ENCODE data around the gene MREG.
"Not testable (repeated sequence)": the region's sequence is repeated elsewhere in the genome, so short reads cannot be mapped to it uniquely, and the experiment has no call there.

The MREG gene

DNA sequence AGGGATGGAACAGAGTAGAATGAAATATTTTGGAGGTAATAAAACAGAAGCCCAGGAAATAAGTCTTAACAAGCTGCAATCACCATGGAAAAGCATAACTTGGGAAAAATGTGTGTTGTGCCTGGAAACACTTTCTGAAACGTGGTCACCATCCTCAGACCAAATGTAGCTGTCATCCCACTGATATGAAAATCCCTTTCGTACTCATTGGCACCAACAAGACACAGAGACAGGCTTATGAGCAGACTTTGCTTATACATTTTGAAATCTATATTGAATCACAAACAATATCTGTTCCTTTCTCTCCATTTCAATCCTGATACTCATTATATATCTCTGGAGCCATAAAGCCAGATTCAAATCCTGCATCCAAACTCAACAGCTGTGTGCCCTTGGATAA lies 28.7 kb downstream of the MREG start:
- no peak for DNase-seq

DNA sequence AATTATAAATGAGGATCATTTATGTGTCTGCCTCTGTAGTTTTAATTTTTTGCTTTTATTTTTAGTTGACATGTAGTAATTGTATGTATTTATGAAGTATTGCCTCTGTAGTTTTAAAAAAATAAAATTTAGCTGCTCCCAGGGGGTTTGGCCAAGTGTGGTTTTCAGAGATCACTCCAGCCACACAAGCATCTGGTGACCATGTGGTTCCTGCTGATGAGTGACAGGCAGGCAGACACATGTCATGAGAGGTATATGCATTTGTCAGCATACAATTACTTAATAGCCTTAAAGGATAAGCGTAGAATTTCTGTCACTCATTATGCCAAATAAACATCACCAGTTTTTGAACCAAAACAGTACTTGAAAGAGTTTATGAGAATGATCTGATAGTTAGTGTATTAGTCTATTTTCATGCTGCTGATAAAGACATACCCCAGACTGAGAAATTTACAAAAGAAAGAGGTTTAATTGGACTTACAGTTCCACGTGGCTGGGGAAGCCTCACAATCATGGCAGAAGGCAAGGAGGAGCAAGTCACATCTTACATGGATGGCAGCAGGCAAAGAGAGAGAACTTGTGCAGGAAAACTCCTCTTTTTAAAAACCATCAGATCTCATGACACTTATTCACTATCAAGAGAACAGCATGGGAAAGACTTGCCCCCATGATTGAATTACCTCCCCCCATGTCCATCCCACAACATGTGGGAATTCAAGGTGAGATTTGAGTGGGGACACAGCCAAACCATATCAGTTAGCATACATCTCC lies 29.6 kb downstream of the MREG start:
- DNase-seq: no peak

GRCh38 chr2:215982465-215982875 lies 30.9 kb downstream of the MREG start:
- DNase-seq: no peak

DNA sequence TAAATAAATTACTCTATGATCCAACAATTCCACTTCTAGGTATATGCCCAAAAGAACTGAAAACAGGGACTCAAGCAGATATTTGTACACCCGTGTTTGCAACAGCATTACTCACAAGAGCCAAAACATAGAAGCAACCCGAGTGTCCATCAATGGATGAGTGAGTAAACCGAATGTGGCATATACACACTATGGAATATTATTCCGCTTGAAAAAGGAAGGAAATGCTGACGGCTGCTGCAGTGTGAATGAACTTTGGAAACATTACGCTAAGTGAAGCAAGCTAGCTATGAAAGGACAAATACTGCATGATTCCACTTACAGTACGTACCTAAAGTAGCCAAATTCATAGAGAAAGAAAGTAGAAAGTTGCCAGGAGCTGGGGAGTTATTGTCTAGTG lies 32.2 kb downstream of the MREG start:
- no peak for DNase-seq

DNA sequence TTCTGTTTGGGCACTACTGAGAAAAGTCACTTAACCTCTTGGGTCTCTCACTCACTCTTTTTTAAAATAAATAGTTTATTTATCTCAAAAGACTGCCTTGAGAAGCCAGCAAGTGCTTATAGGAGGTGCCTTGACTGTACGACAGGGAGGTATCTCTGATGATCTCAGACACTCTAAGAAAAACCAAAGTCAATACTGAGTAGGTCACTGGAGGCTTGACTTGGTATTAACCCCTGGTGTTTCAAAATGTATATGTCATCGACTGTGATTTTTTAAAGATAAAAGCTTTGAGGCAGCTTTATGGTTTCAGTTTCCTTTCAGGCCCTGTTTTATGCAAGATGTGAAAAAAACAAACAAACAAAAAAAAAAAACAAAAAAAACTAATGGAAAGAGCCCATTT lies 33.7 kb downstream of the MREG start:
- no peak for DNase-seq

- DNase-seq: no peak
Observed at GRCh38 chr2:215974700-215975429, 38.5 kb downstream of the MREG start.

DNA sequence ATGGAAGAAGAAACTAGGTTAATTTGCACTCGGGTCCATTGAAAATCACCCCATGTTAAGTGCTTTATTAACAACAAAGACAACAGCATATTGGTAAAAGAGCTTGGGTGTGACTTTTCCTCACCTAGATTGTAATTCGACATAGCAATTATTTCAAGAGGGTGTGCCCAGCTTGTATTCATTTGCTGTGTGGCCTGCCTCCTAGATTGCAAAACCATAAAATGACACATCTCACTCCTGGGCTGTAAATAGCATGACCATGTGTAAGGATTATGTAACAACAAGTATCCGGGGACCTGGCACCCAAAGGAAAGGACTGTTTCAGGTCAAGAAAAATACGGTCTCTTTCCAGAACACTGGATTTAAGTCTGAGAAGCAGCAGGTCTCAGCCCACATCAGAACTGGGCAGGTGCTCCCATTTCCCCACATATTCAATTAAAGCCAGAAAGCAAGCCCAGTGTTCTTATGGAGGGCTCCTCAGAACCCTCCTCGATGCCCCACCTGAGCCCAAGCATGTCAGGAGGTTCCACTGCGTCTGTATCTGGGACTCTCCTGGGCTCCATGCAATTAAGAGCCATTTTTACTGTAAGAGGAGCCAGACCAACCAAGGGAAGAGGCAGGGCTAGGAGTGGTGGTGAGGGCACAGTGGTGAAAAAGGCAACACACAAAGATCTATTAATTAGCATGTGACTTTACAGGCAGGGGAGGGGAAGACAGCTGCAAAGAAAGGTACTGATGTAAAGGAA lies 39.2 kb downstream of the MREG start:
- no peak for DNase-seq

DNA sequence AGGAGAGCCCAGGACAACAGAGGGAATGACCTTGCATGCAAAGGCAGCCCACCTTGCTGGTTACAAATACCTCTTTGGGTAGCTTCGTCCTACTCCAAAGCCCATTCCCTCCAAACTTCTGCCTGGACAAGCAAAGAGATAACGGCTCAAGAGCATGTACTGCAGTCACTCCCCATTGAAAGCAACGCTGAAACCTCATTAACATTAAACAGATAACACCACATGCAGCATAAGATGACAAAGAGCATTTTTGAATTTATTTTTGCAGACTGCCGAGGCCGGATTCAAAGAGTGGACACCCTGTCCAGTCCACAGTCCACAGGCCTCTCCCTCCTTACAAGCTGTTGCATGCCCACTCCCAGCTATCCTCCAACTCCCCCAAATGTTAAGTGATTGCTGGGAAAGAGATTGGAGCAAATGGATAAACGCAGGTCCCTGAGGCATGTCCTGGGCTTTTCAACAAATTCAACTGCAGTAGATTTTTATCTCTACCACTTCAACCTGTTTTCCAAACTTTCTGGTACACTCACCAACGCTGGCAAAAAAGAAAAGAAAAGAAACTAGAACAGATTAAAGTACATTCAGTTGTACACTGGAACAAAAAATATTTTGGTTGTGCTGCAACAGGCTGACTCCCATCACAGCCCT lies 40.1 kb downstream of the MREG start:
- DNase-seq: no peak

DNA sequence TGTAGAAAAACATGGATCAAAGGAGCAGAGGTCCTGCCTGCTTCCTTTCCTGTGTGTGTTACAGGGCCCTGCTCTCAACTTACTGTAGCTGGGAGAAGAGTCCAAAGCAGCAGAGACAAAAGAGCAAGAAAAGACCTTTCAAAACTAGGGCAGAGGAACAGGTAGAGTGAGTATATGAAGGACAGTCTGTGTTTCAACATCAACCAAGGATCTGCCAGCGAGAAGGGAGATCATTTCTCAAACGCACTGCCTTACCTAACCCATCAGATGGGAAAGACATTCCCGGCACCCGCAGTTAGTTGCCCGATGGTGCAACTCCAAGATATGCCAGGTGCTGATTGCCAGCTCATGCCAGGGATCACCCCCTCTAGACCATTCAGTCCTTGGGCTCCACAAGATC lies 41.7 kb downstream of the MREG start:
- DNase-seq: no peak

- DNase-seq: not testable (repeated sequence)
Observed at GRCh38 chr2:215970894-215971293, 42.5 kb downstream of the MREG start.

- no peak for DNase-seq
Observed at GRCh38 chr2:215970425-215970824, 42.9 kb downstream of the MREG start.

DNA sequence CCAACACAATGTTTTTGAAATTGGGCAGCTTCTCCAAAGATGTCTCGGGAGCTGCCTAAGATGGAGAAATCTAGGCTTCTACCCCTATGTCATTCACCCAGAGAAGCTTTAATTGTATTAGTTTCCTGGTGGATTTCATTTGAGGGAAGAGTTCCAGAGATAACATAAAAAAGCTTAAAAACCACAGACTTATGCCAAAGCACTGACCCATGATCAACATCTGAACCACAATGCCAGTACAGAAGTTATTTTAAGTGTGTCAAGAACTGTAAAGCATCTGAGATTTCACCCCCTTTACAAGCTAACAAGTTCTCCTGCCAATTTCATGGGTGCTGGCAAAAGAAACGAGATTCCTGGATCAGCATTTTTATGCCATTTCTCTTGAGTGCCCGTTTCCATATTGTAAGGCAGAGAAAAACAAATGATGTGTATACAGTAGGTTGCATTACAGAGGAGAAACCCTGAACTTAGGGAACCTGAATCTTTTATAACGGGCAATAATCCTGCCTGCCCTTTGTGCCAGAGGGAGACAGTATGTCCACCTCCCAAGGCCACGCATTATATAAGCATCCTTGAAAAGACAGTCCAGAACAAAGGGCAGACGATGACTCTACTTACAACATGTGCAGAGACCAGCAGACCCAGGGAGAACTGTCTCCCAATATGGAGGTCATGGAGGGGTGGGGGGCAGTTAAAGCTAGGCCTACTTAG lies 44.1 kb downstream of the MREG start:
- no peak for DNase-seq

DNA sequence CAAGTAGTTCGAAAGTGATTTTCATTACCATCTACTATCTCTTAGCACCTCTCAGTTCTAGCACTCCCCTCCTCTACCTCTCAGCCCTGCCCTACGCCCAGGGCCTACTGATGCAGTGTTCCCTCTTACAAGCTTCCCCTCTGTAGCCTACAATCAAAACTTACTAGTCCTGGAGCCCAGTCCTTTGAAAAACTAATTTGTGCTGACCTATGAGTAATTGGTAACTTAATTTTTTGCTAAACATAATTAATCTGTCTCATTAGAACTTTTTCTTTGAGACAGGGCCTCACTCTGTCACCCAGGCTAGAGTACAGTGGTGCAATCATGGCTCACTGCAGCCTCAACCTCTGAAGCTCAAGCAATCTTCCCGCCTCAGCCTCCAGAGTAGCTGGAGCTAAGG lies 44.9 kb downstream of the MREG start:
- DNase-seq: no peak

- DNase-seq: no peak
Observed at GRCh38 chr2:215967590-215968378, 45.6 kb downstream of the MREG start.

- no peak for DNase-seq
Observed at GRCh38 chr2:215966951-215967350, 46.4 kb downstream of the MREG start.

DNA sequence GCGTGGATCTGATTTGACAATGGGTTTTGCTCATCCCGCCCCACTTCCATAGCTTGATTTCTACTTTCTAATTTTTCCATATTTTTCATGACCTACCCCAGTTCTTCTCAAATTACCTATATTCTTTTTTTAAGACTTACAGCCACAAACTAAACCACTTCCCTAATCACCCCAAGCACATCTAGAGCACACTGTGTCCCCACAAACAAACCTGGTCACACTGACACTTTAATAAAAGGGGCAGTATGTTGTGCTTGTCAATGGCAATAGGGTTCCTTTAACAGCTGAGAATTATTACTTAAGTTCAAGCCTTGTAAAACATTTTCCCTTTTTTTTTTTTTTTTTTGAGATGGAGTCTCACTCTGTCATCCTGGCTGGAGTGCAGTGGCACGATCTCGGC lies 47.1 kb downstream of the MREG start:
- DNase-seq: no peak

- no peak for DNase-seq
Observed at GRCh38 chr2:215965532-215966165, 47.7 kb downstream of the MREG start.

GRCh38 chr2:215961981-215962380 lies 51.4 kb downstream of the MREG start:
- DNase-seq: no peak

DNA sequence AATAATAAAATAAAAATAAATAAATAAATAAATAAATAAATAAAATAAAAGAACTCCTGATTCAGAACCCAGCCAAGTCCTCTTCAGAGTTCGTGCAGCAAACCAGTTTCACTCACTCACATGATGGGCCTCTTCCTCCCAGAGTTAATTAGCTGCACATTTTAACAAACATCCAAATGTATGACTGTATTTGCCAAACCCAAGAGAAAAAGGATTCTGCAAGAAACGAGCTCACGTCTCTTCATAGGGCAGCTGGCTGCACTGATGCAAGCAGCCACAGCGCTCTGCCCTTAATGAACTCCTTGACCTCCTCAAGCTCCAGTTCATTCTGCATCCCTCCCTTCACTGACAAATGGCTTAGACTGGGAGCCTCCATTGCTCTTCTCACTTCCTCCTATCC lies 55.1 kb downstream of the MREG start:
- DNase-seq: no peak

- DNase-seq: not testable (repeated sequence)
Observed at GRCh38 chr2:215957354-215958122, 55.8 kb downstream of the MREG start.

Data from left hindlimb (tissue), 1 donor.